Tongue (tissue), 2 donors: Measurements from ENCODE around the gene SLC25A41. TPM values are rescaled to one million over a fixed set of nuclear protein-coding genes. Genes with fewer than 3 reads are reported as not detected.
"Not testable (repeated sequence)": the region's sequence is repeated elsewhere in the genome, so short reads cannot be mapped to it uniquely, and the experiment has no call there.

Source experiments
- DNase-seq: peaks from one replicate; pipeline ENCODE4 v3.0.0-alpha.2; 2015
- total RNA-seq: library from RNA; depleted of rRNA; stranded (reverse); fragments of >200 nt; gene quantifications from one replicate; pipeline ENCODE4 v1.2.3, GENCODE V29; 2014

SLC25A41 gene
- total RNA-seq, 1 donor from 2014 or later = 0.41 TPM

- DNase-seq = not testable (repeated sequence)
These were observed 4.7 kb downstream of the SLC25A41 start for GRCh38 chr19:6428692-6429418.

GRCh38 chr19:6427131-6427530 is 6.4 kb downstream of the SLC25A41 start:
- DNase-seq = no peak

GRCh38 chr19:6425732-6426620 is 7.6 kb downstream of the SLC25A41 start:
- DNase-seq = peak; percentile 14

GRCh38 chr19:6424939-6425731 is 8.4 kb downstream of the SLC25A41 start:
- peak; percentile 100 for DNase-seq

- DNase-seq = peak; percentile 36
These were observed 9.2 kb downstream of the SLC25A41 start, which contains the start of gene KHSRP for GRCh38 chr19:6424195-6424938. TSS of gene KHSRP (minus strand) at chr19:6424811. CDS start at chr19:6424701, 110 bp downstream.

- peak; percentile 63 for DNase-seq
These were observed 9.9 kb downstream of the SLC25A41 start for GRCh38 chr19:6423499-6424194.

GRCh38 chr19:6421075-6422014 is 12.2 kb downstream of the SLC25A41 start:
- no peak for DNase-seq

- DNase-seq = no peak
These were observed 15.0 kb downstream of the SLC25A41 start for GRCh38 chr19:6418562-6418932.

GRCh38 chr19:6417713-6418561 is 15.6 kb downstream of the SLC25A41 start:
- no peak for DNase-seq

- no peak for DNase-seq
These were observed 16.7 kb downstream of the SLC25A41 start for GRCh38 chr19:6416658-6417405.

GRCh38 chr19:6415591-6416190 is 17.9 kb downstream of the SLC25A41 start:
- no peak for DNase-seq

GRCh38 chr19:6414793-6415590 is 18.6 kb downstream of the SLC25A41 start:
- DNase-seq = no peak

GRCh38 chr19:6413721-6414643 is 19.6 kb downstream of the SLC25A41 start:
- peak; percentile 40 for DNase-seq

GRCh38 chr19:6413291-6413690 is 20.3 kb downstream of the SLC25A41 start:
- peak; percentile 35 for DNase-seq

GRCh38 chr19:6412447-6413091 is 21.0 kb downstream of the SLC25A41 start:
- DNase-seq = peak; percentile 51
